Fibroblast of skin of back (primary cell): ENCODE measurements around the gene DNMBP. TPM values are rescaled to one million over a fixed set of nuclear protein-coding genes. Genes with fewer than 3 reads are reported as not detected.

Experiments
- DNase-seq: peaks from one replicate; pipeline ENCODE4 v3.0.0-alpha.2; 2013
- polyA plus RNA-seq, 2 experiments: library from polyadenylated mRNA; unstranded; fragments of 120-200 nt; gene quantifications; one replicate each; pipeline ENCODE4 v1.2.1, GENCODE V29; 2013; ENCODE audit not compliant: insufficient read length in 2 of 2

Gene DNMBP
- 11.2 TPM for polyA plus RNA-seq (2013, experiment 1 of 2; ENCODE audit: insufficient read length)
- 9.3 TPM for polyA plus RNA-seq (2013, experiment 2 of 2; ENCODE audit: insufficient read length)

GRCh38 chr10:100009793-100010676 lies at the start of gene DNMBP:
Gene DNMBP, minus strand, starts transcription at chr10:100009947. Its CDS starts 37,823 bp downstream, at chr10:99972124.
- peak; percentile 86 for DNase-seq

- DNase-seq = no peak
These were observed 48.2 kb upstream of the DNMBP start for GRCh38 chr10:100057948-100058347.

- no peak for DNase-seq
These were observed 44.1 kb upstream of the DNMBP start for GRCh38 chr10:100053686-100054460.

GRCh38 chr10:100046021-100046486 lies 36.3 kb upstream of the DNMBP start:
- peak; percentile 75 for DNase-seq

GRCh38 chr10:100045592-100045991 lies 35.8 kb upstream of the DNMBP start:
- no peak for DNase-seq

GRCh38 chr10:100043796-100044195 lies 34.0 kb upstream of the DNMBP start:
- DNase-seq = peak; percentile 54

- DNase-seq = peak; percentile 17
These were observed 33.6 kb upstream of the DNMBP start for GRCh38 chr10:100043344-100043743.

GRCh38 chr10:100041306-100042002 lies 31.7 kb upstream of the DNMBP start:
- DNase-seq = no peak

- no peak for DNase-seq
These were observed 28.9 kb upstream of the DNMBP start for GRCh38 chr10:100038561-100039071.

- peak; percentile 4 for DNase-seq
These were observed 28.1 kb upstream of the DNMBP start for GRCh38 chr10:100037758-100038315.

GRCh38 chr10:100036850-100037249 lies 27.1 kb upstream of the DNMBP start:
- DNase-seq = no peak

GRCh38 chr10:100033766-100034418 lies 24.1 kb upstream of the DNMBP start:
- no peak for DNase-seq

GRCh38 chr10:100027416-100027815 lies 17.7 kb upstream of the DNMBP start:
- no peak for DNase-seq

- DNase-seq = no peak
These were observed 15.8 kb upstream of the DNMBP start for GRCh38 chr10:100025576-100025975.

GRCh38 chr10:100024748-100025147 lies 15.0 kb upstream of the DNMBP start:
- no peak for DNase-seq

- DNase-seq = no peak
These were observed 12.7 kb upstream of the DNMBP start for GRCh38 chr10:100022403-100022802.

- DNase-seq = no peak
These were observed 11.6 kb upstream of the DNMBP start for GRCh38 chr10:100021322-100021721.

- DNase-seq = no peak
These were observed 11.1 kb upstream of the DNMBP start for GRCh38 chr10:100020886-100021253.

- no peak for DNase-seq
These were observed 10.6 kb upstream of the DNMBP start for GRCh38 chr10:100020142-100020885.

- no peak for DNase-seq
These were observed 10.0 kb upstream of the DNMBP start for GRCh38 chr10:100019787-100020141.
